GM06990 (cell line): Measurements from ENCODE around the gene EXOSC6.
"Not testable (repeated sequence)": the region's sequence is repeated elsewhere in the genome, so short reads cannot be mapped to it uniquely, and the experiment has no call there.

Experiments
- DNase-seq: peaks from one replicate; pipeline ENCODE4 v3.0.0-alpha.2; 2011; ENCODE audit not compliant: insufficient read length; ENCODE audit errors: extremely low read depth
- H3K27me3 ChIP-seq: replicated peaks from 2 replicates; pipeline ENCODE4 v1.6.0; 2011; ENCODE audit warnings: low read length; ENCODE audit not compliant: control insufficient read depth, insufficient read depth
- H3K36me3 ChIP-seq: 2 replicates; pipeline ENCODE4 v1.5.1; 2011; ENCODE audit warnings: low read length; ENCODE audit not compliant: control insufficient read depth, insufficient read depth
- H3K4me3 ChIP-seq: replicated peaks from 2 replicates; pipeline ENCODE4 v1.5.1; 2011; ENCODE audit warnings: low read depth, mild to moderate bottlenecking, control low read depth, low read length
- CTCF ChIP-seq: IDR thresholded peaks from 2 replicates; pipeline ENCODE4 v1.5.1; 2011; ENCODE audit warnings: low read length, control low read depth, mild to moderate bottlenecking, inconsistent platforms; ENCODE audit not compliant: insufficient read depth, poor library complexity, severe bottlenecking

EXOSC6 gene

GRCh38 chr16:70269471-70269870 lies 17.7 kb upstream of the EXOSC6 start:
- Histone ChIP-seq H3K36me3 (peaks cover 38% of the 10 kb centered on the region), H3K27me3 (no peaks in the 10 kb centered on the region), H3K4me3 (no peak overlapping the region)
- no peak for TF ChIP-seq CTCF
- DNase-seq, result no peak

- peaks cover 43% of the 10 kb centered on the region for H3K36me3 ChIP-seq
- H3K27me3 ChIP-seq, DNase-seq, H3K4me3 ChIP-seq: not testable (repeated sequence)
Measured at GRCh38 chr16:70267922-70268321, 16.2 kb upstream of the EXOSC6 start.

GRCh38 chr16:70267516-70267915 lies 15.8 kb upstream of the EXOSC6 start:
- peak; percentile 71 for TF ChIP-seq CTCF
- no peak for DNase-seq
- H3K36me3 ChIP-seq, result peaks cover 44% of the 10 kb centered on the region

GRCh38 chr16:70259903-70260302 lies 8.2 kb upstream of the EXOSC6 start:
- H3K4me3 ChIP-seq, H3K27me3 ChIP-seq, DNase-seq: not testable (repeated sequence)
- H3K36me3 ChIP-seq, result peaks cover 46% of the 10 kb centered on the region

More at GRCh38 chr16:70267516-70267915, 15.8 kb upstream of the EXOSC6 start:
- H3K27me3 ChIP-seq, result no peaks in the 10 kb centered on the region
- H3K4me3 ChIP-seq, result no peak overlapping the region

GRCh38 chr16:70258946-70259345 lies 7.2 kb upstream of the EXOSC6 start:
- H3K36me3 ChIP-seq, result peaks cover 53% of the 10 kb centered on the region
- H3K27me3 ChIP-seq, result no peaks in the 10 kb centered on the region
- H3K4me3 ChIP-seq, result no peak overlapping the region
- no peak for DNase-seq
- no peak for TF ChIP-seq CTCF

- peaks cover 58% of the 10 kb centered on the region for H3K36me3 ChIP-seq
- DNase-seq, result no peak
- TF ChIP-seq CTCF, result no peak
- H3K4me3 ChIP-seq, result no peak overlapping the region
- no peaks in the 10 kb centered on the region for H3K27me3 ChIP-seq
Measured at GRCh38 chr16:70258065-70258464, 6.3 kb upstream of the EXOSC6 start.

- DNase-seq, result no peak
- H3K36me3 ChIP-seq, result peaks cover 61% of the 10 kb centered on the region
- no peak overlapping the region for H3K4me3 ChIP-seq
- no peak for TF ChIP-seq CTCF
- no peaks in the 10 kb centered on the region for H3K27me3 ChIP-seq
Measured at GRCh38 chr16:70257391-70257790, 5.7 kb upstream of the EXOSC6 start.
